CD4-positive, alpha-beta T cell treated with Interleukin-1 beta for 1 hour (primary cell): ENCODE results near the gene CIAO3.
"Not testable (repeated sequence)": the region's sequence is repeated elsewhere in the genome, so short reads cannot be mapped to it uniquely, and the experiment has no call there.

ENCODE experiments used
- DNase-seq, 2 donors: peaks; one replicate each; pipeline ENCODE4 v3.0.0-alpha.2; 2020 to 2022

The CIAO3 gene

DNA sequence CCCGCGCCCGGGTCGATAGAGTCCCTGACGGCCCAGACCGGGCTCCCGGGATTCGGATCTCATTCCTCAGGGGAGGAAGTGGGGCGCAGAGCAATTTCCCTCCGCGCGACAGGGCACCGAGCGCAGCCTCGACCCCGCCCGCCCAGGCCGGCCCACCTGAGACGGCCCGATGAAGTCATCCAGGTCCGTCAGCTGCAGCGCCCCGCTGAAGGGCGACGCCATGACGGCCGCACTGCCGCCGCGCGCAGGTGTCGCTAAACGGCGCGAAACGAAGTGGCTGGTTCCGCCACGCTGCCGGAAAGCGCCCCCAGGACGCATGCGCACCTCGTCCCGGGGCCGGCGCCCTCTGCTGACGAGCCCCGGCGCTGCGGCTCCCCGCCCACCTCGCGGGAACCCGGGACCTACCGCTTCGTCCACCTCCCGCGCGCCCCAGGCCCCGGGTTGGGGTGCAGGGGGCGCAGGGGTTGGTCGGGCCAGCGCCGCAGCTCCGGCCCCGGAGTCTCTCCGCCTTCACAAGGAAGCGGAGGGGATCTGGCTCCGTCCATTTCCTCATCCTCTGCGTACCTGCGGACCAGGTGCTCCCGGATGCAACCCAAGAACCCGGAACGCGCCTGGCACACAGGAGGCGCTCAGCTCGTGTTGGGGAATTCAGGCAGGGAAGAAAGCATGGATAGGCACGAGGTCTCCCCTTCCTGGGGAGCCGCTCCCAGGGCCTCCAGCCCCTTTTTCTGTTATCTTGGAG, at the start of gene CIAO3:
Gene CIAO3 (minus strand): TSS at position 234 of the 742 bp plus-strand sequence. CDS start 12 bp downstream, at position 222.
- peak; percentile 89 to 92 for DNase-seq

DNA sequence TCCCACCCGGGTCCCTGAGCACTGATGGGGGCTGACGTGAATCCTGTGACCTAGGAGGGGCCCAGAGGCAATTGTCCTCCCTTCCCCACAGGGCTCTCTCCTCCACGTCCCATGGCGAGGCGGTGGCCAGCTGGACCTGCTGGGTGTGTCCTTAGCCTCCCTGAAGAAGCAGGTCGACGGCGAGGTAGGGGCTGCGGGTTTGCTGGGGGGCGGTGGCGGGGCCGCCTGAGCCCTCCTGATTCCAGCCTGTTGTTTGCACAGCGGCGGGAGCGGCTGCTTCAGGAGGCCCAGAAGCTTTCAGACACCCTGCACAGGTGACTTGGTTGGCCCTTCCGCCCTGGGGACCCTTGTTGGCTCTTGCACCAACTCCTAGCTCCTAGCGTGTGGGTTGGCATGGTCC, 49.3 kb upstream of the CIAO3 start:
- DNase-seq: no peak

DNA sequence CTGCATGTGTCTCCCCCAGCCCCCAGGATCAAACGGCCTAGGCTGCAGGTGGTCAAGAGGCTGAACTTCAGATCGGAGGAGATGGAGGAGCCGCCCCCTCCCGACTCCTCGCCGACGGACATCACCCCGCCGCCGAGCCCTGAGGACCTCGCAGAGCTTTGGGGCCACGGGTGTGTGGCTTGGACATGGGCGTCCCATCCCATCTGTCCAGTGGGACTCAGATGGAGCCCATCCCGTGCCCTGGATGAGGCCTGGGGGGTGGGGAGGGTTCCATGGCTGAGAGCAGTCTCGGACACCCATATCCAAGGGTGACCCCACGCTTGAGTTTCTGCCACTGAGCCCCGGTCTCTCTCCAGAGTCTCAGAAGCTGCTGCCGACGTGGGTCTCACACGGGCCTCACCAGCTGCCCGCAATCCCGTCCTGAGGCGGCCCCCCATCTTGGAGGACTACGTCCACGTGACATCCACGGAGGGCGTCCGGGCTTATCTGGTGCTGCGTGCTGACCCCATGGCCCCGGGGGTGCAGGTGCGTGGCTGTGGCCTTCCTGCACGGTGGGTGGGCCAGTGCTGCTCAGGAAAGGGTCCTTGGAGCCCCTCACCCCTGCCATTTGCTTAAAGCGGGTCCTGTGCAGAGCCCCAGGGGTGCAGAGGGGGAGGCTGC, 48.5 kb upstream of the CIAO3 start:
- no peak for DNase-seq

DNA sequence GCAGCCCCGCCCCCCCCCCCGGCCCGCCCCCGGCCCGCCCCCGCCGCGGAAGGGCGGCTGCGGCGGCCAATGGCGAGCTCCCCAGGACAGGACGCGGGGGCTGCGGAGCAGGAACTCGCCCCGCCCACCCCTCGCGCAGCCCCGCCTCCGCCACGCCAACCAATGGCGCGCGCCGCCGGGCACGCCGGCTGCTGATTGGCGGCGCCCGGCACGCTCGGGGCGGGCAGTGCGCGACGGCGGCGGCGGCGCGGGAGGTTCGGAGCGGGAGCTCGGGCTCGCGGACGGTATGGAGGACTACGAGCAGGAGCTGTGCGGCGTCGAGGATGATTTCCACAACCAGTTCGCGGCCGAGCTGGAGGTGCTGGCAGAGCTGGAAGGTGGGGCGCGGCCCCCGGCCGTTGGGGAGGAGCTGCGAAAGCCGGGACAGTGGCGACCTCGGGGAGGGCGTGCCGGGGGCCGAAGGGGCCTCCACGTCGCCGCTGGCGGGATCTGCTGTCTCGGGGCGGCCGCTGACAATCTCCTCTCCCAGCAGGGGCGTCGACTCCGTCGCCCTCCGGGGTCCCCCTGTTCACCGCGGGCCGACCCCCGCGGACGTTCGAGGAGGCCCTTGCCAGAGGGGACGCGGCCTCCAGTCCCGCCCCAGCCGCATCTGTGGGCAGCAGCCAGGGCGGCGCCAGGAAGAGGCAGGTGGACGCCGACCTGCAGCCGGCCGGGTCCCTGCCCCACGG, 47.8 kb upstream of the CIAO3 start, which contains the start of gene CHTF18:
Gene CHTF18 (plus strand): TSS at position 222 of the 728 bp plus-strand sequence. CDS start 65 bp downstream, at position 287.
- peak; percentile 96 for DNase-seq

DNA sequence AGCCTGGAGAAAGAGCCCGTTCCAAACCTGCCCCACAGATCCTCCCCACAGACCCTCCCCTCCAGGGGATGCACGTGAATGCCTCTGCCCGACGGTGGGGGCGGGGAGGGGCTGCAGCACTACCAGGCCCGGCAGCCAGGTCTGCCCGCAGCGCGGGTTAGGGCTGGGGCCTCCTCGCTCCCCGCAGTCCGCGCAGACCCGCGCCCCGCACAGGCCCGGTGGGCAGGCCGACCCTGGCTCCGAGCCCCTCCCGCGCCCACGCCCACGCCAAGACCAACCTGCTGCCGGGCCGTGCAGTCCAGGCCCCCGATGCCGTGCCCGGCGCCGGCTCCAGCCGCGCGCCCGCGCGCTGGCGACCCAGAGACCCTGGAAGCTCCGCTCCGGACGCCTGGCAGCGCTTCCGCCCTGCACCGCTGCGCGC, 47.2 kb upstream of the CIAO3 start, which contains the start of gene RPUSD1:
Gene RPUSD1 (minus strand): TSS at position 404 of the 421 bp plus-strand sequence. CDS start 644 bp downstream, outside the sequence.
- DNase-seq: no peak

DNA sequence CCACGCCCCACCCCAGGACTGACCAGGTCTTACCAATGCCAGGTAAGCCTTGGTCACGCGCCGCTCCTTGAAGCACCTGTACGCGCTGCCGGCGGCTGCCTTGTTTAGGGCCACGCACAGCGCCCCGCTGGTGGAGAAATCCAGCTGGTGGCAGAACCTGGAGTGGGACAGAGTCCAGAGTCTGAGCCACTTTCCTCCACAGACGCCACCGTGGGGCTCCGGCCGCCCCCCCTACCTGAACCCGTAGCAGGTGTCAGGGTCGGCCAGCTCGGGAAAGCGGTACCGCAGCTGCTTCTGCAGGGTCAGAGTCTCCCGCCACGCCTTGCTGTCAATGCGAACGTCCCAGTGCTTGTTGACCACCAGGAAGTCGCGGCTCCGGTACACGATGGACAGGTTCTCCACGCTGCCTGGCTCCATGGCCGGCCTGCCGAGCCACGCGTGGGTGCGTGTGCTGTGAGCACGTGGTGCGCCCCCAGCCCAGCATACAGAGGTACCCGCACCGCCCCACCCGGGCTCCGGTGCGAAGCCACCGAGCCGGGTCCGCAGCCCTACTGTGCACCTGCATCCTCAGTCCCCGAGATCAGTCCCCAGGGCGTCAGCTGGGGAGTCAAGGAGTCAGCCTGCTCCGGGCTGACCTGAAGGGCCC, 46.6 kb upstream of the CIAO3 start:
- no peak for DNase-seq

DNA sequence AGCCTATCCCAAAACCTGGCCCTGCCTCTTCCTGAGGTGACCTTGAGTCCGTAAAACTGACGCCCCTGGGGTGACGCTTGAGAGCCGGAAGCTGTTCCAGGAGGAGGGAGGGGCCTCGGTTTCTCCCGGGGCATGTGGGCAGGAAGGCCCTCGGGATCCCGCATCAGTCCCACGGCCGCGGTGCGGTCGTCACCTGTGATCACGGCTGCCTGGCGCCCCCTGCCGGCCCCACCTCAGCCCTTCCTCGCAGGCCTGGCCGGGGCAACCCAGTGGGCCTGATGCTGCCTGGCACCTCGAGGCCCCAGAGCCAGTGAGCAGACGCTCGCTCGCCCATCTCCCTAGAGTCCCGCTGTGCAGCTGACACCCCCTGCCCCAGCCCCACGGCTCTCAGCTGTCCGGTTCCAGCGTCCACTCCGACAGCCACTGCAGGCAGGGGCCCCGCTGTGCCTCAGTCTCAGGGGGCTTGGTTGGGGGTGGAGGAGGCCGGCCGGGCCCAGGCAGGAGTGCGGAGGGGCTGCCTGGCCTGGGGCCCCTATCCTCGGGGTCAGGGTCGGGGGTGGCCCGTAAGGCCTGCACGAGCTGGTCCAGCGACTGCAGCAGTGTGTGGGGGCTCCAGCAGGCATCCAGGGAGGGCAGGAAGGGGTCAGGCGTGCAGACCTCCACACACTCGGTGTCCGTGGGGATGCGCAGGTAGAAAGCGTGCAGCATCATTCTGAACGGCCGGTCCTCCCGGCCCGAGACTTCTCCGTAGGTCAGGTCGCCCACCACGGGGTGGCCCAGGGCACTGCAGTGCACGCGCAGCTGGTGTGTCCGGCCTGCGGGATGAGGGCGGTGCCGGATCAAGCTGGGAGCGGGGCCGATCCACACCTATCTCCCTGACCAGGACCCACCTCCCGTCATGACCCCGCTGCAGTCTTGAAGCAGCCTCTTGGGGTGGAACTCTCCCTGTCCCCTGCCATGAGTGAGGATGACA, 45.1 kb upstream of the CIAO3 start:
- DNase-seq: peak; percentile 71 to 78

DNA sequence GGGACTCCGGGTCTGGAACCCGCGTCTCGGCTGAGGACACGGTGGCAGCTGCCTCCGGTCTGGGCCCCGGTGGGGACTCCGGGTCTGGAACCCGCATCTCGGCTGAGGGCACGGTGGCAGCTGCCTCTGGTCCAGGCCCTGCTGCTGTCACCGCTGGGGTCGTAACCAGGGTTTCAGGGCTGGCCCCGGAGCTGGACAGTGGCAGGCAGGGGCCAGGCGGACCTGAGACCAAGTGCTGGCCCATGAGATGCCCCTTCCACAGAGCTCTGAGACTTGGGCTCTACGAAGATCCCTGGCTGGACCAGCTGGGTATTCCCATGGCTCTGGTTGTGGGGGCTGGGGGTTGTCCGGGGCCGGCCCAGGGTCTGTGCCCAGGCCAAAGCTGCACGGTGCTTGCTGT, 43.6 kb upstream of the CIAO3 start:
- no peak for DNase-seq

DNA sequence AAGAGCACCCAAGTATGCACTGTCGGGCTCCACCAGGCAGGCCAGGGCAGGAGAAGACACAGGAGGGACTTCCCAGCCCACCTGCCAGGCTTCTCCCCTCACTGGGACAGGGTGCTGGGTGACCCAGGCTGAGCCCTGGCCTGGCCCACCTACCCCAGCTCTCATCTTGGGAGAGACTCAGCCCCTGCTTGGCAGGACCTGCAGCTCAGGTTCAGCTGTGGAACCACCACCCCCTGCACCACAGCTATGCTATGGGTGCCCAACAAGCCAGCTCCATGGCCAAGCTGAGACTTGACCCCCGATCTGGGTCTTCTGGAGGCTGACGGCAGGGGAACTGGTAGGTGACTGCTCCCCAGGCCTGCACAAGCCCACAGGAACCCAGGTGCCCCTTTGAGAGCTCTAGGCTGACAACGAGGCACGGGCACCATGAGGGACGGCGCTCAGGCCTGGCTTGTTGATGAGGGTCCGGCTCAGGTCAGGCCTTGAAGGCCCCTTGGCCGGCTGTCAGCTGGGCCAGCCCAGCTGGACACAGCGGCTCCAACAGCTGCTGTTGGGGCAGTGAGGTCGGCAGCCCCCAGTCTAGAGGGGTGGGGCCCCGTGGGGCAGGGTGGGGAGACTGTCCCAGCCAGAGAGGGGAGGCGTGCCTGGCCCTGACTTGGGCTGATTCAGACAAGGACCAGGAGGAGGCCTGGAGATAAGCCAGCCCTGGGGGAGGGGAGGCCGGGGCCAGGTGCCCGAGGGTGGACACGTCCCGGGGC, 42.8 kb upstream of the CIAO3 start:
- no peak for DNase-seq

DNA sequence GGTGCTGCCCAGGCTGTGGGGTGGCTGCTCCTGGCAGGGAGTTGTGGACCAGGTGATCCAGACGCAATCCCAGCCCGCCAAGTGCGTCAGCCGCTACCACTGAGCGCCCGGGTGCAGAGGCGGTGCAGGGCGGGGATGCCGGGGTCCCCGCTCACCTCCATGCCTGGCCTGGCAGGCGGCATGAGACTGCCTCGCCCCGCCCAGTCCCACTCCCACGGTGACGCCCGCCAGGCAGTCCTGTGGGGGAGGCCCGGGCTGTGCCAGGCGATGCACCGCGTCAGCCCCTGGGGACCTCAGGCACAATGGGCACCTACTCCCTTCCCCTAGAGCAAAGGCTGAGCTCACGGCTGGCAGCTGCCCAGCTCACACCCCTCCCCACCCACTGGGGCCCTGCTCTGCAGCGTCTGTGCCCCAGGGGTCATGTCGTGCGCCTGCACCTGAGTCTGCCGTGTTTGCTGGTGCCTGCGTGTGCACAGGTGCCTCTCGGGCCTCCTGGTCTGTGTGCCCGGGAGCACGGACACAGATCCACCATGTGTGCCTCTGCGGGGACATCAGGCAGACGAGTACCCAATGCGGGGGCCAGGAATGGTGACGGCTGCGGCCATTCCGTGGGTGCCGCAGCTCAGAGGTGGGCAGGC, 42.1 kb upstream of the CIAO3 start:
- no peak for DNase-seq

DNA sequence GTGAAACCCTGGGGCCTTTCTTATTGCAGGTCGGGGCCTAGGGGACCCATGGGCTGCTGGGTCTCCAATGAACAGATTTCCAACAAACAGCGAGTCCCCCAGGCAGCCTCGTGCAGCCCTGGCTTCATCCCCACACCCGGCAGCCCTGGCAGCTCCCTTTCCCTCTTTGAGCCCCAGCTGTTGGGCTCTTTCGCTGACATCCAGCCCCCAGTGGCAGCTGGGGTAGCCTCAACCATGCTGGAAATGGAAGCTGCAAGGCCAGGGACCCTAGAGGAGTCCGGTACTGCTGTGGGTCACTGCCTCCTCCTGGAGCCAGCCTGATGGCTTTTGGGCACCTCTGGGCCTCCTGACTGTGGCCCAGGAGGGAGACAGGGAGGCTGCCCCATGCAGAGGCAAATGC, 41.5 kb upstream of the CIAO3 start:
- no peak for DNase-seq

DNA sequence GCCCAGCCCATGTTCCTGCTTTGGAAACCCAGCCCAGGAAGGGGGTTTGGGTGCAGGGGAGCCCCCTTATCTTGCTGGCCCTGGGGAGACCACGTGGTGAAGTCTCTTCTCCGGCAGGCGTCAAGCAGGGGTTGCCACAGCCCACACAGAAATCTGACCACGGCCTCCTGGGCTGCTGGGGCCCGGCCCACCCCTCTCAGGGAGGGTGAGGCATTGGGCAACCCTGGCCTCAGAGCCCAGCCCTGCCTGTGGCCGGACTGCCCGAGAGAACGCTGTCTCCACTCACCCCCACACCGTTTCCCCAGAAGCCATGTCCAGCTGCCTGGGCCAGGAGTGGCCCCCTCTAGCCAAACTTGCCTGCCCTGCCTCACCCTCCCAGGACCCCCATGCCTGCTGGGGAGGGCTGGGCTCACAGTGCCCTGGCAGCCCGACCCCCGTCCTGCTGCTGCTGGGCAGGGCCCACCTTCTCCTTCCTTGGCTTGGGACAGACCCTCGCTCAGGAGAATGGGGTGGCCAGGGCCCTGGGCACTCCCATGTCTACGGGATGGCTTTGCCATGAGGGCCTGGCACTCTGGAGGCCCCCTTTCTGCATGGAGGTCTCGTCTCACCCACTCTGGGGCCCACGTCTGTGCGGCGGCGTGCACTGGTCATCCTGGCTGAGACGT, 40.7 kb upstream of the CIAO3 start:
- no peak for DNase-seq

DNA sequence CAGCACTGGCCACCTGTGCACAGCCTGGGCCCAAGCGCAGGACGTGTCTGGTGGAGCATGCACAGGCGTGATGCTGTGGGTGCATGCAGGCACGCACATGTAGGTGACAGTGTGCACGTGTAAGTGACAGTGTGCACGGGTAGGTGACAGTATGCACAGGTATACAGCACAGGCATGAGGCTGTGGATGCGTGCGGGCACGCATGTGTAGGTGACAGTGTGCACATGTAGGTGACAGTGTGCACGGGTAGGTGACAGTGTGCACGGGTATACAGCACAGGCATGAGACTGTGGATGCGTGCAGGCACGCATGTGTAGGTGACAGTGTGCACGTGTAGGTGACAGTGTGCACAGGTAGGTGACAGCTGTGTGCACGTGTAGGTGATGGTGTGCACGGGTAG, 39.5 kb upstream of the CIAO3 start:
- no peak for DNase-seq

DNA sequence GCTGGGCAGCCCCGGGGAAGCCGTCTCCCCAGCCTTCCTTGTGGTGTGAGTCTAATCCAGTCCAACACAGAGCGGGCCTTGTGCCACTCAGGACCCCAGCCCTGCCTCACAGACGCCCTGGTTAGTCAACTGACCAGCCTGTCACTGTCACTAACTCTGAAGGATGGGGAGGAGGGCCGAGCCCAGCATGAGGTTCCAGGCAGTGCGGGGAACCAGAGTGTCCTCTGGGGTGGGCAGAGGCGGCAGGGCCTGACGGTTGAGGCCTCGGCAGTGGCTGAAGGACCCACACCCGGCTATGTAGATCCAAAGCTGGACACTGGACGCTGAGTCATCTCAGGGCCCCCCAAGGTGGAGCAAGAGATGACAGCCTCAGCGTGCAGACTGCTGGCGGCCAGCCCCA, 38.8 kb upstream of the CIAO3 start:
- no peak for DNase-seq

DNA sequence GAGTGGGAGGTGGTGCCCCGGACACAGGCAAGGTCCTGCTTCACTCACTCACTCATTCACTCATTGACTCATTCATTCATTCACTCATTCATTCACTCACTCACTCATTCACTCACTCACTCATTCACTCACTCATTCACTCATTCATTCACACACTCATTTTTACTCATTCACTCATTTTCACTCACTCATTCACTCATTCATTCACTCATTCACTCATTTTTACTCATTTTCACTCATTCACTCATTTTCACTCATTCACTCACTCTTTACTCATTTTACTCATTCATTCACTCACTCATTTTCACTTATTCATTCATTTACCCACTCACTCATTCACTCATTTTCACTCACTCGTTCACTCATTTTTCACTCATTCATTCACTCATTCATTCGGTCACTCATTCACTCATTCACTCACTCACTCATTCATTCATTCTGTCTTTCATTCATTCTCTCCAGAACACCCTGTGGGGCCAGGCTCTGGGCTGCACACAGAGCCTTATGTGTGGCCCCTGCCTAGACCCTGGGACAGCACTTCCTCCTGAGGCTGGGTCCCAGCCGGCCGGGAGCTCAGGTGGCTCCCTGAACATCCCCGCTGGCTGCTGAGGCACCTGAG, 38.2 kb upstream of the CIAO3 start:
- DNase-seq: no peak

DNA sequence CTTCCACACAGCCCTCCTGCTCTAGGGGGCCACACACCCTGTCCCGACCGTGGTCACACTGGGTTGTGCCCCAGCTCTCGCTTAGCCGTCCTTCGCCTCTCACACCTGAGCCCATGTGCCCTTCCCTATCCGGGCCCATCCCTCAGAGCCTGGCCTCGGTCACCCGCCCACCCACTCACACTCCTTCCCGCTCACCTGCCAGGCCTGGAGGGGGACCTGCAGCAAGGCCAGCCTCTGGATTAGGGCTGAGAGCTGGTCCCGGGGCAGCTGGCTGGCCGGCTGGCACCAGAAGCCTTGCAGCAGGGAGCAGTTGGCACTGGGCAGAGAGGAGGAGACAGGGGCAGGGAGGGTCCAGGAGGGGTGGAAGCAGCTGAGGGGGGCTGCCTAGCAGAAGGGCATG, 37.6 kb upstream of the CIAO3 start:
- DNase-seq: no peak

DNA sequence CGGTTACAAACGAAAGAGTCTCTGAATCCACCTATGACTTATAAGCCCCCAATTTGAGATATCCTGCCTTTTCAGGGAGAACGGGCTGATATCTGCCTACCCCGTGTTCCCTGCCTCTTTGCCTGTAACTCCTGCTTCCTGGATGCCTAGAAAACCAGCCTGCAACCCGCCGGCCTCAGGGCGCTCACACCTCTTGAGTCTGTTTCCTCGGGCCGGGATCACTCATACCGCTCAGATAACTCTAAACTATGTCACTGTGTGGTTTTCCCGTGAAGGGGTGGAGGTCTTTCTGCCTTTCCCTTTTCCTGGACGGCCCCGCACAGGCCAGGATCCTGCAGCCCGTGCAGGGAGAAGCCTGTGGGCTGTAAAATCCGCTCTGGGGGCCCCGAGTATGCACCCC, 37.0 kb upstream of the CIAO3 start:
- DNase-seq: no peak

DNA sequence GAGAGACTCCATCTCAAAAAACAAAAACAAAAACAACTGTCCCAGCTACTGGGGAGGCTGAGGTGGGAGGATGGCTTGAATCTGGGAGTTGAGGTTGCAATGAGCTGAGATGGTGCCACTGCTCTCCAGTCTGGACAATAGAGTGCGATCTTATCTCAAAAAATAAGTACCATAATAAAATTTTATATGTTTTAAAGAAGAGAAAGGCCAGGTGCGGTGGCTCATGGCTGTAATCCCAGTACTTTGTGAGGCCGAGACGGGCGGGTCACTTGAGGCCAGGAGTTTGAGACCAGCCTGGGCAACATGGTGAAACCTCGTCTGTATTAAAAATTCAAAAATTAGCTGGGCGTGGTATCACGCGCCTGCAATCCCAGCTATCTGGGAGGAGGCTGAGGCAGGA, 36.0 kb upstream of the CIAO3 start:
- DNase-seq: no peak

DNA sequence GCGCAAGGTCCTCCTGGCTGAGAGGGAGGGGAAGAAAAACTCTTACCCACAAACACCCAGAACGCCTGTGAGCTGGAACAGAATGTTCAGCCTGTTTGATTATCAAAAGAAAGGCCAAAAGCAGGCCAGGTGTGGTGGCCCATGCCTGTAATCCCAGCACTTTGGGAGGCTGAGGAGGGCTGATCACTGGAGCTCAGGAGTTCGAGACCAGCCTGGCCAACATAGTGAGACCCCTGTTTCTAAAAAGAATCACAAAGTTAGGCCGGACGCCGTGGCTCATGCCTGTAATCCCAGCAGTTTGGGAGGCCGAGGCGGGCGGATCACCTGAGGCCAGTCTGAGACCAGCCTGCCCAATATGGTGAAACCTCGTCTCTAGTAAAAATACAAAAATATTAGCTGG, 35.5 kb upstream of the CIAO3 start:
- DNase-seq: not testable (repeated sequence)
